ENCODE data around the gene GNGT2.

The GNGT2 gene

GRCh38 chr17:49230636-49231562 lies 20.5 kb upstream of the GNGT2 start, which contains the start of gene PHOSPHO1:
TSS of gene PHOSPHO1 (minus strand) at chr17:49230787. CDS start at chr17:49226691, 4,096 bp downstream.
- DNase-seq (ENCODE audit: low read depth, low spot score), result peak; percentile 83
- in situ Hi-C loops (cut with HindIII; ENCODE audit: low sequenced_read_pairs), result no loop called here
- TF ChIP-seq CTCF (IDR thresholded peaks at IDR 0.05; ENCODE audit: low read depth, low read length), result no peak
- peak within 1 kb of the TSS; percentile 73 for H3K4me3 ChIP-seq (ENCODE audit: low read depth, low read length)

- DNase-seq (ENCODE audit: low read depth, low spot score), result no peak
- peak overlapping the region; percentile 73 for H3K4me3 ChIP-seq (ENCODE audit: low read depth, low read length)
- in situ Hi-C loops (cut with HindIII; ENCODE audit: low sequenced_read_pairs), result no loop called here
- no peak for TF ChIP-seq CTCF (IDR thresholded peaks at IDR 0.05; ENCODE audit: low read depth, low read length)
These were observed 19.6 kb upstream of the GNGT2 start for GRCh38 chr17:49229805-49230600.

DNA sequence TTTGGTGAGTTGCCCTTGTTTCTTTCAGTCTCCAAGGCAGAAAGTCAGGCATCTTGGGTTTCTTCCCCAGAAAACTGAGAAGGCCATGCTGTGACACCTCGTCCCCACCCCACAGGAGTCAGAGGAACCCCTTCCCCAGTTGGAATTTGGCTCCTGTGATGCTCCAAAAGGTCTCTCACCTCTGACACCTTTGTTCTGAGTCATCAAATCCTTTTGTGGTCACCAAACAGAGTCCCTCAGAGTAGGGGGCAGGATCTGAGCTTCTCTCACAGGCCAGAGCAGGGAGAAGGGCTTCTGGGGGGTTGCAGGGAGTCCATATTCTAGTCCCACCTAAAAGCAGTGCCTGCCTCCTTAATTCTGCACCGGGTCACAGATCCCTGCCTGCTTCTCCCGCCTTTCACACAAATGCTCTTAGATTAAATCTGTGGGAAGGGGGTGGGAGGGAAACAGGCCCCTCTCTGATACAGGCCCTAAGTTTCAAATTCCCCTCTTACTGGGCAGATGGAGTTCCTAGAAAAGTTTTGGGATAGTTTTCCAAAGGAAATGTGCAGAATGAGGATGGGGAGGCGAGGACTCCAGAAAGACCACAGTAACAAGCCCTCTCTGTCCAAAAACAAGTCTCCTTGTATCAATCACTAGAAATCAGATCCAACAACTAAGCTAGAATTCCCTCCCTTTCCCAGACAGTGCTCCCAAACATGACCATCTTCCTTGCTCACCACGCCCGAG lies 18.9 kb upstream of the GNGT2 start:
- no peak for TF ChIP-seq CTCF (IDR thresholded peaks at IDR 0.05; ENCODE audit: low read depth, low read length)
- no peak overlapping the region for H3K4me3 ChIP-seq (ENCODE audit: low read depth, low read length)
- no peak for DNase-seq (ENCODE audit: low read depth, low spot score)
- in situ Hi-C loops (cut with HindIII; ENCODE audit: low sequenced_read_pairs), result no loop called here

DNA sequence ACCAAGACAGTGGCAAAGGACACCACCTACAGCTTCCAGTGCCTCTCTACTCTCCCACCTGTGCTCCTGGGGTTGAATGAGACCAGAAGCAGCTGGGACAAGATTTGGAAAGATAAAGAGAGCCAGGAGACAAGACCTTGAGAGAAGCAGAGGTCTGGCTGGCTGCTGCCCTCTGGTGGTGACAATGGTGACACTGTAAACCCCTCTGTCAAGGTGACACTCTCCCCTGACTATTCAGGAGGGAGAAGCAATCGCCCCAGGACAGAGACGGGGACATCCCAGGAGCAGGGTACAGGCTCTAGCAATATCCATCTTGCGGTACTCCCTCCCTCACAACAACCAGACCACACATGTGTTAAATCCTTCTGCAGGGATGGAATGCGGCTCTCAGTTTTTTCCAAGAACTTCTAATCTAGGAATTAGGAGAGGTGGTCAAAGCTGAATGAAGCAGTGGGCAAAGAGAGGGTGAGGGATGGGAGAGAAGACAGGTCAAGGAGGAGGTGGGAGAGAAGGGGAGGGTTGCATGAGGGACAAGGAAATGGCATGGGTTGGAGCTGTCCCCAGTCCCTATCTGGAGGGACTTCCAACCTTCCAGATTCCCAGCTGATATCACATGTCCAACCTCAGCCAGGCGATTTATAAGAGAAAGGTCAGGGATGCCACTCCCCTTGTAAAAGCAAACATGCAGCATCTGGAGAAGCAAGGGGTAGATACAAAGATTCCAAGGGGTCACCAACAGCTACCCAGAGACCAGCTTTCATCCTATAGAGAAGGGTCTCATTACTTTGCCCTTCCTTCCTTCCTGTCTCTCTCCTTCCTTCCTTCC lies 17.3 kb upstream of the GNGT2 start:
- no peak overlapping the region for H3K4me3 ChIP-seq (ENCODE audit: low read depth, low read length)
- TF ChIP-seq CTCF (IDR thresholded peaks at IDR 0.05; ENCODE audit: low read depth, low read length), result peak; percentile 93
- peak; percentile 57 for DNase-seq (ENCODE audit: low read depth, low spot score)
- in situ Hi-C loops (cut with HindIII; ENCODE audit: low sequenced_read_pairs), result no loop called here

DNA sequence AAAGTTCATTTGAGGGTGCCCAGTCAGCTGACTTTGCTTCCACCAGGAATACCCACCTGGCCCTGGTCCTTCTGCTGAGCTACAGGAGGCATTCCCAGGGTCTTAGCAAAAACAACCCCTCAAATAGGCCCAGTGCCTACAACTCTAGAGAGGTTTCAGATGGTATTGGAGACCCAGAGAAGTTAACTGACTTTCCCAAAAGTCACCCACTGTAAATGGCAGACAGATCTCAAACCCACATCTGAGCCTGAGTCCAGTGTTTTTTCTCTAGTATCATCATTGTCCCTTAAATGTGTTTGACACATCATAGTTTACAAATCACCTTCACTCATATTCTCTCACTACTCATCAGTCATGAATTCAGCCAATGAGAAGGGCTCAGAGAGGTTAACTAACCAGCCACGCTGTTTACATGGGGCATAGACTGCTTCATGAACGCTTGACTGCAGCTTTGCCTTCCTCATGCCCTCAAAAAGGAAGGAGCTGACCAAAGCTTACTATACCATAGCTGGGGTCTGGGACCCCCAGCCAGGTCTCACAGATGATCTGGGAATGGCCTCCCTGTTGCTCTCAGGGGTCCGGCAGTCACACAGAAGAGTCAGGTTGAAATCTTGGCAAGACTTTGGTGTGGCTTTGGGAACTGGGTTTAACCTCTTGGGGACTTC lies 16.5 kb upstream of the GNGT2 start:
- in situ Hi-C loops (cut with HindIII; ENCODE audit: low sequenced_read_pairs), result no loop called here
- DNase-seq (ENCODE audit: low read depth, low spot score), result no peak
- no peak for TF ChIP-seq CTCF (IDR thresholded peaks at IDR 0.05; ENCODE audit: low read depth, low read length)
- H3K4me3 ChIP-seq (ENCODE audit: low read depth, low read length), result no peak overlapping the region
